ENCODE measurements around the gene TRIM9.

DNA sequence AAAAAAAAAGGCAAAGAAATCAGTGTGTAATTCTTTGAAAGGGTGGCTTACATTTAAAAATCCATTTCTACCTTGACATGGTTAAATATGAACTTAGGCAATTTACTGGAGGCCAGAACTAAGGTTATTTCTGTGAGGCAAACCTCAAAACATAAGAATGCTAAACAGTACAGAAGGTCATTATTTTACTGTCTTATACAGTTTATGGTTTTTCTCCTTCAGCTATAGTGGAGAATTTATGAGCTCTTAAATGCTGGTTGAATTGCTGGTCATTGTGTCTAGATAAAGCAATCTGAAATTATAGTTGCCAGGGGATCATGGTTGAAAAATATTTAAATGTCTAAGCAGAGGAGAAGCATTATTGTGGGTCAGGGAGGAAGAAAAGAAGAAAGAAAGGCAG is 70.5 kb downstream of the TRIM9 start:
- TF ChIP-seq, protein P1, sequence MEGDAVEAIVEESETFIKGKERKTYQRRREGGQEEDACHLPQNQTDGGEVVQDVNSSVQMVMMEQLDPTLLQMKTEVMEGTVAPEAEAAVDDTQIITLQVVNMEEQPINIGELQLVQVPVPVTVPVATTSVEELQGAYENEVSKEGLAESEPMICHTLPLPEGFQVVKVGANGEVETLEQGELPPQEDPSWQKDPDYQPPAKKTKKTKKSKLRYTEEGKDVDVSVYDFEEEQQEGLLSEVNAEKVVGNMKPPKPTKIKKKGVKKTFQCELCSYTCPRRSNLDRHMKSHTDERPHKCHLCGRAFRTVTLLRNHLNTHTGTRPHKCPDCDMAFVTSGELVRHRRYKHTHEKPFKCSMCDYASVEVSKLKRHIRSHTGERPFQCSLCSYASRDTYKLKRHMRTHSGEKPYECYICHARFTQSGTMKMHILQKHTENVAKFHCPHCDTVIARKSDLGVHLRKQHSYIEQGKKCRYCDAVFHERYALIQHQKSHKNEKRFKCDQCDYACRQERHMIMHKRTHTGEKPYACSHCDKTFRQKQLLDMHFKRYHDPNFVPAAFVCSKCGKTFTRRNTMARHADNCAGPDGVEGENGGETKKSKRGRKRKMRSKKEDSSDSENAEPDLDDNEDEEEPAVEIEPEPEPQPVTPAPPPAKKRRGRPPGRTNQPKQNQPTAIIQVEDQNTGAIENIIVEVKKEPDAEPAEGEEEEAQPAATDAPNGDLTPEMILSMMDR (IDR thresholded peaks at IDR 0.05) = no peak
- no peak for TF ChIP-seq POLR2A (IDR thresholded peaks at IDR 0.05)
